ENCODE results near the gene IQSEC1. TPM values are rescaled to one million over a fixed set of nuclear protein-coding genes. Genes with fewer than 3 reads are reported as not detected.

IQSEC1 gene
- total and polyA plus RNA-seq, 2 donors (not counting 1 experiment from before 2014, with no cell fraction given), result 4.3 to 18.2 TPM

GRCh38 chr3:12870942-12871341 lies 202.3 kb downstream of the IQSEC1 start:
- no peaks in the 10 kb centered on the region for H3K79me2 ChIP-seq (ENCODE audit: control insufficient read depth, insufficient read depth, low read length)
- H3K4me2 ChIP-seq (ENCODE audit: extremely low read depth, insufficient read depth, low read length), result no peak overlapping the region
- H3K9ac ChIP-seq (ENCODE audit: insufficient read depth, low read length), result no peak overlapping the region
- no peak overlapping the region for H2AFZ ChIP-seq (ENCODE audit: low read length)
- no peak for TF ChIP-seq EZH2 (IDR thresholded peaks at IDR 0.05; ENCODE audit: low read length, missing control alignments)
- TF ChIP-seq, protein P1, sequence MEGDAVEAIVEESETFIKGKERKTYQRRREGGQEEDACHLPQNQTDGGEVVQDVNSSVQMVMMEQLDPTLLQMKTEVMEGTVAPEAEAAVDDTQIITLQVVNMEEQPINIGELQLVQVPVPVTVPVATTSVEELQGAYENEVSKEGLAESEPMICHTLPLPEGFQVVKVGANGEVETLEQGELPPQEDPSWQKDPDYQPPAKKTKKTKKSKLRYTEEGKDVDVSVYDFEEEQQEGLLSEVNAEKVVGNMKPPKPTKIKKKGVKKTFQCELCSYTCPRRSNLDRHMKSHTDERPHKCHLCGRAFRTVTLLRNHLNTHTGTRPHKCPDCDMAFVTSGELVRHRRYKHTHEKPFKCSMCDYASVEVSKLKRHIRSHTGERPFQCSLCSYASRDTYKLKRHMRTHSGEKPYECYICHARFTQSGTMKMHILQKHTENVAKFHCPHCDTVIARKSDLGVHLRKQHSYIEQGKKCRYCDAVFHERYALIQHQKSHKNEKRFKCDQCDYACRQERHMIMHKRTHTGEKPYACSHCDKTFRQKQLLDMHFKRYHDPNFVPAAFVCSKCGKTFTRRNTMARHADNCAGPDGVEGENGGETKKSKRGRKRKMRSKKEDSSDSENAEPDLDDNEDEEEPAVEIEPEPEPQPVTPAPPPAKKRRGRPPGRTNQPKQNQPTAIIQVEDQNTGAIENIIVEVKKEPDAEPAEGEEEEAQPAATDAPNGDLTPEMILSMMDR (conservative IDR thresholded peaks at IDR 0.05 in 1 of 2, IDR thresholded peaks at IDR 0.05 in 1 of 2; ENCODE audit: low read depth in 1 of 2, low read length in 2 of 2), result no peak
- DNase-seq (ENCODE audit: low read depth in 2 of 2), result no peak
- no peak overlapping the region for H3K27ac ChIP-seq (ENCODE audit: insufficient read depth, low read length)
- H3K27me3 ChIP-seq (ENCODE audit: control insufficient read depth, insufficient read depth, low read length), result peaks cover 9% of the 10 kb centered on the region
- no peaks in the 10 kb centered on the region for H3K4me1 ChIP-seq (ENCODE audit: control insufficient read depth, extremely low read depth, insufficient read depth, low read length)
- no peaks in the 10 kb centered on the region for H4K20me1 ChIP-seq (ENCODE audit: control insufficient read depth, extremely low read depth, insufficient read depth, low read length)
- no peaks in the 10 kb centered on the region for H3K36me3 ChIP-seq (ENCODE audit: control insufficient read depth, insufficient read depth, low read length)
- H3K9me3 ChIP-seq (ENCODE audit: control insufficient read depth, insufficient read depth, low read depth, low read length), result no peaks in the 10 kb centered on the region
- no peak overlapping the region for H3K4me3 ChIP-seq (replicated peaks in 1 of 4; ENCODE audit: control extremely low read depth in 1 of 4, insufficient read depth in 1 of 4, low read depth in 3 of 4, low read length in 4 of 4)

- Histone ChIP-seq H3K9me3 (ENCODE audit: control insufficient read depth, insufficient read depth, low read depth, low read length) (no peaks in the 10 kb centered on the region), H3K4me1 (ENCODE audit: control insufficient read depth, extremely low read depth, insufficient read depth, low read length) (no peaks in the 10 kb centered on the region), H3K27ac (ENCODE audit: insufficient read depth, low read length) (no peak overlapping the region), H4K20me1 (ENCODE audit: control insufficient read depth, extremely low read depth, insufficient read depth, low read length) (no peaks in the 10 kb centered on the region), H3K27me3 (ENCODE audit: control insufficient read depth, insufficient read depth, low read length) (peaks cover 5% of the 10 kb centered on the region), H3K4me3 (replicated peaks in 1 of 4; ENCODE audit: control extremely low read depth in 1 of 4, insufficient read depth in 1 of 4, low read depth in 3 of 4, low read length in 4 of 4) (no peak overlapping the region), H2AFZ (ENCODE audit: low read length) (no peak overlapping the region), H3K9ac (ENCODE audit: insufficient read depth, low read length) (no peak overlapping the region), H3K4me2 (ENCODE audit: extremely low read depth, insufficient read depth, low read length) (peak overlapping the region; percentile 25), H3K36me3 (ENCODE audit: control insufficient read depth, insufficient read depth, low read length) (no peaks in the 10 kb centered on the region), H3K79me2 (ENCODE audit: control insufficient read depth, insufficient read depth, low read length) (no peaks in the 10 kb centered on the region)
- no peak for TF ChIP-seq EZH2 (IDR thresholded peaks at IDR 0.05; ENCODE audit: low read length, missing control alignments)
- TF ChIP-seq, protein P1 (conservative IDR thresholded peaks at IDR 0.05 in 1 of 2, IDR thresholded peaks at IDR 0.05 in 1 of 2; ENCODE audit: low read depth in 1 of 2, low read length in 2 of 2), result no peak
- no peak for DNase-seq (ENCODE audit: low read depth in 2 of 2)
Observed at GRCh38 chr3:12869035-12869621, 204.1 kb downstream of the IQSEC1 start.

- H3K27ac ChIP-seq (ENCODE audit: insufficient read depth, low read length), result no peak overlapping the region
Observed at GRCh38 chr3:12868039-12869034, 204.9 kb downstream of the IQSEC1 start.

More at GRCh38 chr3:12868039-12869034, 204.9 kb downstream of the IQSEC1 start:
- H3K9ac ChIP-seq (ENCODE audit: insufficient read depth, low read length), result no peak overlapping the region
- peak overlapping the region; percentile 25 for H3K4me2 ChIP-seq (ENCODE audit: extremely low read depth, insufficient read depth, low read length)
- DNase-seq (ENCODE audit: low read depth in 2 of 2), result peak; percentile 84 to 89
- no peaks in the 10 kb centered on the region for H3K36me3 ChIP-seq (ENCODE audit: control insufficient read depth, insufficient read depth, low read length)
- no peaks in the 10 kb centered on the region for H4K20me1 ChIP-seq (ENCODE audit: control insufficient read depth, extremely low read depth, insufficient read depth, low read length)
- H3K4me3 ChIP-seq (replicated peaks in 1 of 4; ENCODE audit: control extremely low read depth in 1 of 4, insufficient read depth in 1 of 4, low read depth in 3 of 4, low read length in 4 of 4), result peak overlapping the region in 1 of 4 experiments; percentile 10
- H2AFZ ChIP-seq (ENCODE audit: low read length), result no peak overlapping the region
- H3K79me2 ChIP-seq (ENCODE audit: control insufficient read depth, insufficient read depth, low read length), result no peaks in the 10 kb centered on the region
- TF ChIP-seq EZH2 (IDR thresholded peaks at IDR 0.05; ENCODE audit: low read length, missing control alignments), result no peak
- TF ChIP-seq, protein P1 (conservative IDR thresholded peaks at IDR 0.05 in 1 of 2, IDR thresholded peaks at IDR 0.05 in 1 of 2; ENCODE audit: low read depth in 1 of 2, low read length in 2 of 2), result peak; percentile 89 to 95
- H3K9me3 ChIP-seq (ENCODE audit: control insufficient read depth, insufficient read depth, low read depth, low read length), result no peaks in the 10 kb centered on the region
- H3K27me3 ChIP-seq (ENCODE audit: control insufficient read depth, insufficient read depth, low read length), result peaks cover 5% of the 10 kb centered on the region
- H3K4me1 ChIP-seq (ENCODE audit: control insufficient read depth, extremely low read depth, insufficient read depth, low read length), result no peaks in the 10 kb centered on the region
